Progenitor cell of endocrine pancreas (in vitro differentiated cells): ENCODE results near the gene CXCL6. TPM values are rescaled to one million over a fixed set of nuclear protein-coding genes. Genes with fewer than 3 reads are reported as not detected.

Source experiments
- DNase-seq: peaks from one replicate; pipeline ENCODE4 v3.0.0; 2021; ENCODE audit warnings: low spot score; ENCODE audit not compliant: unreplicated experiment
- H3K27ac Mint-ChIP-seq: 2 replicates; pipeline ENCODE4 v1.8.0; 2021; ENCODE audit warnings: mild to moderate bottlenecking, moderate library complexity, mixed read lengths
- H3K27me3 Mint-ChIP-seq: 2 replicates; pipeline ENCODE4 v1.8.0; 2021; ENCODE audit warnings: mixed read lengths
- H3K36me3 Mint-ChIP-seq: 2 replicates; pipeline ENCODE4 v1.8.0; 2022; ENCODE audit warnings: mixed read lengths; ENCODE audit not compliant: insufficient read depth
- H3K4me1 Mint-ChIP-seq: 2 replicates; pipeline ENCODE4 v1.8.0; 2021; ENCODE audit warnings: low read depth, mixed read lengths
- H3K4me3 Mint-ChIP-seq: 2 replicates; pipeline ENCODE4 v1.8.0; 2021; ENCODE audit warnings: low read depth, mild to moderate bottlenecking, moderate library complexity, mixed read lengths
- H3K9me3 Mint-ChIP-seq: 2 replicates; pipeline ENCODE4 v1.8.0; 2021; ENCODE audit warnings: low read depth, mixed read lengths
- CTCF ChIP-seq: fragments of 200-600 bp; sonication (generic); IDR thresholded peaks from one replicate; pipeline ENCODE4 v1.5.0; 2021; ENCODE audit warnings: antibody characterized with exemption, mild to moderate bottlenecking; ENCODE audit not compliant: unreplicated experiment
- total RNA-seq: library from RNA; stranded (reverse); gene quantifications from 2 replicates; pipeline ENCODE4 v1.2.1, GENCODE V29; 2021

Gene CXCL6
- total RNA-seq, 1 donor from 2014 or later = 1.1 TPM

GRCh38 chr4:73839715-73840114 is 3.2 kb downstream of the CXCL6 start:
- TF ChIP-seq CTCF = no peak
- Mint-ChIP-seq H3K36me3 (no peaks in the 10 kb centered on the region), H3K4me1 (peaks cover 8% of the 10 kb centered on the region)

DNA sequence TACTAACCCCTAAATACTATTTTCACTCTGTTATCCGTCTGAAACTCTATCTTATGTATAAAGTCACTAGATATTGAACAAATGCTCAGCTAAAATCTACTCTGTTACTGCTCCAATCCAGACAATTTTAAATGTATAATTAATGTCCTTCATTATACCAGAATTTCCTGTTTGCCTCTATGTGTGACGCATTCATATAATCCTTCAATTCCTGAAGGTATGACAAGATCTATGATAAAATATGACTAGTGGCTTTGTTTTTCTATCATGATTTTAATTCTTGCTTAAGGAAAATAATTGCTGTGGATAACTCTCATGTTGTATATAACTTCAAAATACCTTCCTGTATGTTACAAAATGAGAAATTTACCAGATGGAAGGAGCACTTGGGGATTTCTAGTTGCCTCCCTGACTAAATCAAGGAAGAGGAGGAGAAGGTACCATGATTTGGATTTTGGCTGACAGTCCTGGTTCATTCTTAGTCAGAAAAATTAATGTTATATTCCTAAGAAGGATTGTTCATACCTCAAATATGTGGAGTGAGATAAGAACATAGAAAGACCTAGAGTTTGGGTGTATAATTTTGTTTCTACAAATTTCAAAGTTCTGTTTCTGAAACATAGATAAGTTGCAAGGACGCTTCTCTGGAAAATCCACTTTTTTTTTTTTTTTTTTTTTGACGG is 4.9 kb downstream of the CXCL6 start:
- TF ChIP-seq CTCF = no peak
- Mint-ChIP-seq H3K4me1 (peaks cover 8% of the 10 kb centered on the region), H3K4me3 (no peak overlapping the region), H3K36me3 (no peaks in the 10 kb centered on the region), H3K9me3 (no peaks in the 10 kb centered on the region), H3K27ac (no peak overlapping the region), H3K27me3 (peaks cover 27% of the 10 kb centered on the region)
- DNase-seq = no peak

More at GRCh38 chr4:73839715-73840114, 3.2 kb downstream of the CXCL6 start:
- peaks cover 29% of the 10 kb centered on the region for H3K27me3 Mint-ChIP-seq
- no peak for DNase-seq
- H3K27ac Mint-ChIP-seq = no peak overlapping the region
- no peak overlapping the region for H3K4me3 Mint-ChIP-seq
- H3K9me3 Mint-ChIP-seq = no peaks in the 10 kb centered on the region

DNA sequence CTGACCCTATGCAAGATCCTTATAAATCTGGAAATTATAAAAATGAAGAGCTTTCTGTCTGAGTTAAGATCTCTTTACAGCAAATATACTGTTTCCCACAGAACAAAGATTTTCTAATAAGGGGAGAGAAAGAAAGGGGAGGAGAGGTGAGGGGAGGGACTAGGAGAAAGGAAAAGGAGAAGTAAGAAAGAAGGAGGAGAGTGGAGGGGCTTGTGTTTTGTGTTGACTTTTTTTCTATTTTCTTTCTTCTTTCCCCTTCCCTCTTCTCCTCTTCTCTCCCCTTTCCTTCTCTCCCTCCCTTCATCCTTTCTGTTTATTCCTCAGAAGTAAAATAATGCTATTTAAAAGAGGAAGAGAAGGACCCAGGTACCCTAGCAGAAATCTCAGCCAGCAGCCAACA is 6.2 kb downstream of the CXCL6 start:
- H3K4me3 Mint-ChIP-seq = no peak overlapping the region
- H3K27me3 Mint-ChIP-seq = peaks cover 19% of the 10 kb centered on the region
- no peaks in the 10 kb centered on the region for H3K9me3 Mint-ChIP-seq
- H3K4me1 Mint-ChIP-seq = no peaks in the 10 kb centered on the region
- no peak for DNase-seq
- H3K36me3 Mint-ChIP-seq = no peaks in the 10 kb centered on the region
- H3K27ac Mint-ChIP-seq = no peak overlapping the region
- TF ChIP-seq CTCF = no peak

GRCh38 chr4:73843369-73843768 is 6.9 kb downstream of the CXCL6 start:
- Mint-ChIP-seq H3K9me3 (no peaks in the 10 kb centered on the region), H3K36me3 (no peaks in the 10 kb centered on the region), H3K4me3 (no peak overlapping the region), H3K4me1 (no peaks in the 10 kb centered on the region), H3K27ac (no peak overlapping the region), H3K27me3 (peaks cover 18% of the 10 kb centered on the region)
- DNase-seq = no peak
- no peak for TF ChIP-seq CTCF

- no peaks in the 10 kb centered on the region for H3K9me3 Mint-ChIP-seq
- no peak for TF ChIP-seq CTCF
- H3K27ac Mint-ChIP-seq = no peak overlapping the region
- DNase-seq = no peak
- H3K4me3 Mint-ChIP-seq = no peak overlapping the region
- no peaks in the 10 kb centered on the region for H3K4me1 Mint-ChIP-seq
- H3K36me3 Mint-ChIP-seq = no peaks in the 10 kb centered on the region
- peaks cover 12% of the 10 kb centered on the region for H3K27me3 Mint-ChIP-seq
Measured at GRCh38 chr4:73844345-73844744, 7.9 kb downstream of the CXCL6 start.
